ENCODE measurements around the gene JAML. TPM values are rescaled to one million over a fixed set of nuclear protein-coding genes. Genes with fewer than 3 reads are reported as not detected.

JAML gene
- polyA plus RNA-seq, 1 donor (not counting 4 experiments of a cell fraction or from before 2014, with no cell fraction given): 0.01 TPM

- DNase-seq (ENCODE audit: low read depth, low spot score) (no peak), FAIRE-seq (no peak)
- Histone ChIP-seq H2AFZ (ENCODE audit: control insufficient read depth, low read length) (no peak overlapping the region), H3K79me2 (ENCODE audit: control insufficient read depth, insufficient read depth, low read length) (no peaks in the 10 kb centered on the region), H3K9ac (ENCODE audit: control insufficient read depth, extremely low read depth, insufficient read depth, low read length) (no peak overlapping the region), H3K4me3 (ENCODE audit: control insufficient read depth in 2 of 3, extremely low read depth in 1 of 3, insufficient read depth in 2 of 3, low read depth in 1 of 3, low read length in 3 of 3) (no peak overlapping the region), H3K4me1 (ENCODE audit: control insufficient read depth, extremely low read depth, insufficient read depth, low read length) (no peaks in the 10 kb centered on the region), H3K9me1 (ENCODE audit: control insufficient read depth, extremely low read depth, insufficient read depth, low read length) (no peaks in the 10 kb centered on the region), H3K27ac (ENCODE audit: control insufficient read depth, insufficient read depth, low read length) (no peak overlapping the region), H3K36me3 (ENCODE audit: control insufficient read depth in 2 of 2, extremely low read depth in 1 of 2, insufficient read depth in 2 of 2, low read length in 2 of 2) (peaks cover 7 to 13% of the 10 kb centered on the region in 2 experiments), H4K20me1 (ENCODE audit: control insufficient read depth, extremely low read depth, insufficient read depth, low read length) (no peaks in the 10 kb centered on the region), H3K9me3 (ENCODE audit: control insufficient read depth, low read depth, low read length) (no peaks in the 10 kb centered on the region), H3K27me3 (ENCODE audit: control insufficient read depth, extremely low read depth, insufficient read depth, low read length) (no peaks in the 10 kb centered on the region), H3K4me2 (ENCODE audit: control insufficient read depth, extremely low read depth, insufficient read depth, low read depth, low read length) (no peak overlapping the region)
- dilution Hi-C loops (cut with MboI; ENCODE audit: extremely low pct_ligation_motif_present, low sequenced_read_pairs): no loop called here
- no peak for TF ChIP-seq EZH2 (IDR thresholded peaks at IDR 0.05; ENCODE audit: low read length)
- no peak for TF ChIP-seq CTCF (optimal IDR thresholded peaks at IDR 0.05 in 1 of 3, IDR thresholded peaks at IDR 0.05 in 1 of 3, conservative IDR thresholded peaks at IDR 0.05 in 1 of 3; ENCODE audit: extremely low read depth in 1 of 3, insufficient read depth in 2 of 3, low read length in 3 of 3)
Measured at GRCh38 chr11:118227865-118228785, 3.3 kb upstream of the JAML start.

GRCh38 chr11:118226781-118227180, 2.0 kb upstream of the JAML start:
- dilution Hi-C loops (cut with MboI; ENCODE audit: extremely low pct_ligation_motif_present, low sequenced_read_pairs): no loop called here
- FAIRE-seq: no peak
- no peaks in the 10 kb centered on the region for H3K4me1 ChIP-seq (ENCODE audit: control insufficient read depth, extremely low read depth, insufficient read depth, low read length)

More at GRCh38 chr11:118226781-118227180, 2.0 kb upstream of the JAML start:
- Histone ChIP-seq H2AFZ (ENCODE audit: control insufficient read depth, low read length) (no peak overlapping the region), H3K27ac (ENCODE audit: control insufficient read depth, insufficient read depth, low read length) (no peak overlapping the region), H3K9ac (ENCODE audit: control insufficient read depth, extremely low read depth, insufficient read depth, low read length) (no peak overlapping the region), H4K20me1 (ENCODE audit: control insufficient read depth, extremely low read depth, insufficient read depth, low read length) (no peaks in the 10 kb centered on the region), H3K79me2 (ENCODE audit: control insufficient read depth, insufficient read depth, low read length) (no peaks in the 10 kb centered on the region), H3K4me3 (ENCODE audit: control insufficient read depth in 2 of 3, extremely low read depth in 1 of 3, insufficient read depth in 2 of 3, low read depth in 1 of 3, low read length in 3 of 3) (no peak overlapping the region), H3K9me1 (ENCODE audit: control insufficient read depth, extremely low read depth, insufficient read depth, low read length) (no peaks in the 10 kb centered on the region), H3K9me3 (ENCODE audit: control insufficient read depth, low read depth, low read length) (no peaks in the 10 kb centered on the region), H3K36me3 (ENCODE audit: control insufficient read depth in 2 of 2, extremely low read depth in 1 of 2, insufficient read depth in 2 of 2, low read length in 2 of 2) (peaks cover 7 to 8% of the 10 kb centered on the region in 2 experiments), H3K4me2 (ENCODE audit: control insufficient read depth, extremely low read depth, insufficient read depth, low read depth, low read length) (no peak overlapping the region), H3K27me3 (ENCODE audit: control insufficient read depth, extremely low read depth, insufficient read depth, low read length) (no peaks in the 10 kb centered on the region)
- no peak for DNase-seq (ENCODE audit: low read depth, low spot score)
- TF ChIP-seq CTCF (optimal IDR thresholded peaks at IDR 0.05 in 1 of 3, IDR thresholded peaks at IDR 0.05 in 1 of 3, conservative IDR thresholded peaks at IDR 0.05 in 1 of 3; ENCODE audit: extremely low read depth in 1 of 3, insufficient read depth in 2 of 3, low read length in 3 of 3) (no peak), EZH2 (IDR thresholded peaks at IDR 0.05; ENCODE audit: low read length) (no peak)
